Measurements from ENCODE around the gene MIPEP. TPM values are rescaled to one million over a fixed set of nuclear protein-coding genes. Genes with fewer than 3 reads are reported as not detected.
A peak's percentile ranks its signal among the peaks of the same experiment; 100 is the strongest.

Gene MIPEP
- total RNA-seq (1 to 10 TPM; 8.9 to 9.1 TPM), polyA plus RNA-seq (1 to 10 TPM; 3.6 to 4.1 TPM)
- long read RNA-seq, donor 1, transcript MIPEP-201 (19 exons, 2,400 nt), result major isoform, 28 of 38 reads
- long read RNA-seq, donor 1, partial matches to known transcripts, result 5 of 38 reads
- long read RNA-seq, donor 1, other reads (novel, unspliced or antisense), result 5 of 38 reads
- long read RNA-seq, donor 2, partial matches to known transcripts, result 1 of 5 reads
- long read RNA-seq, donor 2, other reads (novel, unspliced or antisense), result 3 of 5 reads

DNA sequence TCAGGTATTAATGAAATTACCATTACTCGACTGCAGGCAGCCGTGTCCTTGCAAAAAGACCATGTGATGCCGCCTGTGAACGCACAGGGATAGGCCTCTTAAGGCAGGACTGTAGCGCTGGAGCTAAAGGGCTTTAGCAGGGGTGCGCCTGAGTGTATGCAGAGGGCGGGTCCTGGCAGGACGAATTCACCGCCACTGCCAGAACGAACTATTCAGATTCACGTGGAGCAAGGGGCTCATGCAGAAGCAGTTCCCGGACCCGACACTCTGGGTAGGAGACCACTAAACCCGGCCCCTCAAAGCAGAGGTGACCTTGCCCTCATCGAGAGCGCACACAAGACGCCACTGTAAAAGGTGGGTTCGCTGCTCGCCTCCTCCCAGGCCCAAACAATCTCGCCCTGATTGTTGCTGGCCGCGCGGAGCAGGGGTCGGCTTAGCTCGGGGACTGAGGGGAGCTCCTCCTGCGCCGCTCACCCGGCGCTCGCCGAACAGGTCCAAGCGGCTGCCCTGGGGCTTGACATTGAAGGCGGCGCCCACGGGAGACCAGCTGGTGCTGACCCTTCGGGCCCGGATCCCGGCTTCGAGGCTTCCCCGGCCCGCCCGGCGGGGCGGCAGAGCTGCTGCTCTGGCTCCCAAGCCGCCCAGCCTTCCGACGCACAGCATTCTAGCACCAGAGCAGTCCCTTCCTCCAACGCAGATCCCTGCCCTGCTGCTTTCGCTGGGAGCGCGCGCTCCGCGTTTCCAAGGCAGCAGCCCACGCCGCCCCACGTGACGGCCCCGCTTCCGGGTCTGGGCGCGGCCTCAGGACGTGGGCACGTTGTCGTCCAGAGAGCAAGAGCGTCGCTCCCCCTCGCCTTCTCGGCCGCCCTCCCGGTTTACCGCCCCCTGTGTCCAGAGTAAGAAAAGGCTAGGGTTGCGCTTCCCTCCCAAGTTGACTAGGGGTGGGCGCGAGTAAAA lies at the start of gene MIPEP:
Gene MIPEP (minus strand): TSS at position 743 of the 957 bp plus-strand sequence. CDS start 80 bp downstream, at position 663.
- H3K27me3 ChIP-seq (ENCODE audit: control insufficient read depth in 1 of 2, insufficient read depth in 2 of 2, low read length in 1 of 2), result no peaks in the 10 kb centered on the region
- H3K27ac ChIP-seq (ENCODE audit: low read depth in 1 of 2, low read length in 2 of 2), result peak within 1 kb of the TSS in 1 of 2 donors; percentile 43
- H3K4me1 ChIP-seq (ENCODE audit: control insufficient read depth in 1 of 2, insufficient read depth in 2 of 2, low read length in 2 of 2), result no peaks in the 10 kb centered on the region
- no peaks in the 10 kb centered on the region for H3K36me3 ChIP-seq (ENCODE audit: control insufficient read depth in 1 of 2, insufficient read depth in 2 of 2, low read length in 1 of 2)
- peak within 1 kb of the TSS; percentile 56 to 70 for H3K4me3 ChIP-seq (ENCODE audit: low read length in 2 of 2)
- ATAC-seq (ENCODE audit: low FRiP score) (peak; percentile 98), DNase-seq (peak; percentile 96 to 98)
- H3K9me3 ChIP-seq (ENCODE audit: control insufficient read depth, low read length), result no peaks in the 10 kb centered on the region
- 0% methylated on average over 66 to 75 of the region's 75 CpGs for WGBS, 2 donors
- intact Hi-C loops (cut with DNase I), result no loop called here

DNA sequence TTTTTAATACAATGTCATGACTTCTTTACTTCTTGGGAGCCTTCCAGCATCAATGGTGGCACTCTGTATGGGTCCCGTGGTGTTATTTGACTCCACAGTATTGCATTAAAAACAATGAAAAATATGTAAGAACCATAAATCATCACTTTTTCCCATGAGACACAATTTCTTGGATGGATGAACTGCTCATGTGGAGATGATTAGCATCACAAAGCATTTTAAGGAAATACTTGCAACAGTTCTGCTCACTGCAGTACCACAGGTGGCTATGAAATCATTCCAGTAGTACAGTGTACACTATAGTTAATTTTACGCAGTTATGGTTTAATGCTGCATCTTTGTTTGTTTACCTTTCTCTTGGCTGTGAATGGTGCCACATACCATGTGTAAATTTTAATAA lies 45.3 kb upstream of the MIPEP start:
- WGBS, 2 donors, result 53 to 57% methylated on average over 2 of the region's 2 CpGs
- no peak for ATAC-seq (ENCODE audit: low FRiP score)

DNA sequence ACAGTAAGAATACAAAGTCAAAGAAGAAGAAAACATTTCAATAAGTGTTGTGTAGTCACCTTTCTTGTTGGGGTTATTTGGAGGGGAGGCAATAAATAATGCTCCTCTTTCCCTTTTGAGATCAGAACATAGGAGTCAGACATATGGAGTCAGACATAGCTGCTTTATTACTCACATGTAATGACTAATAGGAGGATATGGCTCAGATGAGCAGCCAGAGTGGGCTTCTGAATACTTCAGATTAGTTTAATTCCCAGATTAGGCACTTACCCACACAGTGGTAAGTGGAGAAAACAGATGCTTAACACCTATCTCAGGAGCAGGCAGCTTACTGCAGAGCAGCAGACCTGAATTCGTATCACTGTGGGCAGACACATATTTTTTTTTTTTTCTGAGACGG lies 39.8 kb upstream of the MIPEP start:
- DNase-seq (no peak), ATAC-seq (ENCODE audit: low FRiP score) (no peak)
- no peaks in the 10 kb centered on the region for H3K4me1 ChIP-seq (ENCODE audit: control insufficient read depth in 1 of 2, insufficient read depth in 2 of 2, low read length in 2 of 2)
- no peak overlapping the region for H3K27ac ChIP-seq (ENCODE audit: low read depth in 1 of 2, low read length in 2 of 2)
- 84 to 87% methylated on average over 2 of the region's 2 CpGs for WGBS, 2 donors
- no peaks in the 10 kb centered on the region for H3K36me3 ChIP-seq (ENCODE audit: control insufficient read depth in 1 of 2, insufficient read depth in 2 of 2, low read length in 1 of 2)
- no peak overlapping the region for H3K4me3 ChIP-seq (ENCODE audit: low read length in 2 of 2)
- intact Hi-C loops (cut with DNase I), result loop anchor here in 1 of 2 donors (10.0 kb wide), 1 partner anchor 296 kb away; no protein-coding TSS in a partner anchor
- no peaks in the 10 kb centered on the region for H3K27me3 ChIP-seq (ENCODE audit: control insufficient read depth in 1 of 2, insufficient read depth in 2 of 2, low read length in 1 of 2)
- no peaks in the 10 kb centered on the region for H3K9me3 ChIP-seq (ENCODE audit: control insufficient read depth, low read length)

More for the DNA sequence above, 45.3 kb upstream of the MIPEP start:
- H3K36me3 ChIP-seq (ENCODE audit: control insufficient read depth in 1 of 2, insufficient read depth in 2 of 2, low read length in 1 of 2), result no peaks in the 10 kb centered on the region
- H3K27ac ChIP-seq (ENCODE audit: low read depth in 1 of 2, low read length in 2 of 2), result no peak overlapping the region
- no peaks in the 10 kb centered on the region for H3K4me1 ChIP-seq (ENCODE audit: control insufficient read depth in 1 of 2, insufficient read depth in 2 of 2, low read length in 2 of 2)
- H3K4me3 ChIP-seq (ENCODE audit: low read length in 2 of 2), result no peak overlapping the region
- intact Hi-C loops (cut with DNase I), result no loop called here
- DNase-seq, result no peak
- peaks cover 3% of the 10 kb centered on the region for H3K9me3 ChIP-seq (ENCODE audit: control insufficient read depth, low read length)
- peaks cover 0 to 3% of the 10 kb centered on the region in 2 donors for H3K27me3 ChIP-seq (ENCODE audit: control insufficient read depth in 1 of 2, insufficient read depth in 2 of 2, low read length in 1 of 2)

DNA sequence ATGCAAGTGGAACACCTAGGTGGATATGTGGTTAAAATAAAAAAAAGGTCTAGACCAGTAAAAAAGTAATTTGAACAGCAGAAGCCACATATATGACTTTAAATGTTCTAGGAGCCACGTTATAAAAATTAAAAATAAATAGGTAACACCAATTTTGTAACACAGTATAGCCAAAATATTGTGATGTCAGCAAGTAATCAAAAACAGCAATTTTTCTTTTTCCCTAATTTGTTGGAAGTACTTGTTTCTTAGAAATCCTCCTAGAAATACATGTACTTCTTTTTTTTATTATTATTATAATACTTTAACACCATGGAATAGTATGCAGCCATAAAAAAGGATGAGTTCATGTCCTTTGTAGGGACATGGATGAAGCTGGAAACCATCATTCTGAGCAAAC lies 33.8 kb upstream of the MIPEP start:
- intact Hi-C loops (cut with DNase I), result loop anchor here (5.0 to 10.0 kb wide), 2 partner anchors 299 to 302 kb away; no protein-coding TSS in a partner anchor
- Histone ChIP-seq H3K4me3 (ENCODE audit: low read length in 2 of 2) (no peak overlapping the region), H3K27me3 (ENCODE audit: control insufficient read depth in 1 of 2, insufficient read depth in 2 of 2, low read length in 1 of 2) (no peaks in the 10 kb centered on the region), H3K4me1 (ENCODE audit: control insufficient read depth in 1 of 2, insufficient read depth in 2 of 2, low read length in 2 of 2) (no peaks in the 10 kb centered on the region), H3K9me3 (ENCODE audit: control insufficient read depth, low read length) (no peaks in the 10 kb centered on the region), H3K36me3 (ENCODE audit: control insufficient read depth in 1 of 2, insufficient read depth in 2 of 2, low read length in 1 of 2) (no peaks in the 10 kb centered on the region), H3K27ac (ENCODE audit: low read depth in 1 of 2, low read length in 2 of 2) (no peak overlapping the region)
- ATAC-seq (ENCODE audit: low FRiP score) (no peak), DNase-seq (no peak)
- 50 to 52% methylated on average over 1 of the region's 1 CpG for WGBS, 2 donors

DNA sequence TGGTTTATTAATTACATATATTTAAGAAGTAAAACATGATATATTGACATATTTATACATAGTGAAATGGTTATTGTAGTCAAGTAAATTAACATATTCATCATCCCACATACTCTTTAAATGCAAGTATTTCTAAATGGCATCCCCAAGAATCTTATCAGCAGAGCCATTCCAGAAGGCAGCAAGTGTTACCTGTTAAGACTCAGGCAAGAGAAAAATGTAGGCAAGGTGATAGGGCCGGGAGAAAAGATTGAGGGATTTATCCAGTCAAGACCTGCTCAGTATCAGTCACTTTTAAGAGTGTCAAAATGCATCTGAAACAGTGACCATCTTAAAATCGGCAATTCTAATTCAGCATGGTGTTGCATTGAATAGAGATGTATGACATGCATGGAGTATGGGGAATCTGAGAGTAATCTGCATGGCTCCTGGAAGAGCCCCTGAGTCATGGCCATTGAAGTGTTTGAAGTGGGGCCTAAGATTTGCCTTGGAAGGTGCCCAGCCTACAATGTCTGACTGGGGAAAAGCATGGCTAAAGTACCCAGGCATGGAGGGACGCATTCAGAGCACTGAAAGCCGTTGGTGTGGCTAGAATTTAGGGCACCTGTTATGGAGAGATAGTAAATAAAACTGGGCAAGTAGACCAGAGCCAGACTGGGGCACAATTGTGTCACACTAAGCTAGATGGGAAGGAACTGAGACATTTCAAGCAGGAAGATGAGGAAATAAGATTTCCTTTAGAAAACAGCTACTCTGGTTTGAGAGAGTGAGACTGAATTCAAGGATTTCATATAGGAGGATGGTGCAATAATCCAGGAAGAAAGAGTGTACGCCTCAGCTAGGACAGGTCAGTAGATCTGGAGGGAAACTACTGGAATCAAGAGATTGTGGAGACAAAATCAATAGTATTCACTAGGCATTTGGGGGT lies 33.1 kb upstream of the MIPEP start:
- H3K4me1 ChIP-seq (ENCODE audit: control insufficient read depth in 1 of 2, insufficient read depth in 2 of 2, low read length in 2 of 2), result no peaks in the 10 kb centered on the region
- ATAC-seq (ENCODE audit: low FRiP score), result no peak

DNA sequence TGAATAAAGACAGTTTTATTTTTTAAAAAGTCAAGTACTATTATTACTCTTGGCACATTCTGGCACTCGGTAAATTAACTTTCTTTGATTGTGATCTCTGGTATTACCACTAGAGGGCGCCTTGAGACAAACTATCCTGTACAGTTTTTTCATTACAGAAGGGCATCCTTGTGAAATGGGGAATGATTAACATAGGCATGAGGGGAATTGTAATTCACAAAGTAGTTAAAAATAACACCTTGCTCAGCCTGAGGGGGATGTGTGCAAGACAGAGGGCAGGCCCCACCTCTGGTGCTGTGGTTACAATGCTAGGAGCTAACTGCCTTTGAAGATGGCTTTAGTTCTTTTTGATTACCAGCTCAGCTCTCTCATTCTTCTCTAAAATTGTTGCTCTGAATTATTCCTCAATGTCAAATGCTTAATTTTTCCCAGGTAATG lies 32.3 kb upstream of the MIPEP start:
- H3K4me3 ChIP-seq (ENCODE audit: low read length in 2 of 2), result no peak overlapping the region
- ATAC-seq (ENCODE audit: low FRiP score) (no peak), DNase-seq (no peak)
- WGBS, 2 donors, result 11 to 14% methylated on average over 2 of the region's 2 CpGs
- H3K9me3 ChIP-seq (ENCODE audit: control insufficient read depth, low read length), result no peaks in the 10 kb centered on the region
- H3K27ac ChIP-seq (ENCODE audit: low read depth in 1 of 2, low read length in 2 of 2), result no peak overlapping the region
- no peaks in the 10 kb centered on the region for H3K36me3 ChIP-seq (ENCODE audit: control insufficient read depth in 1 of 2, insufficient read depth in 2 of 2, low read length in 1 of 2)
- H3K27me3 ChIP-seq (ENCODE audit: control insufficient read depth in 1 of 2, insufficient read depth in 2 of 2, low read length in 1 of 2), result no peaks in the 10 kb centered on the region
- intact Hi-C loops (cut with DNase I), result loop anchor here (5.0 to 10.0 kb wide), 2 partner anchors 301 to 303 kb away; no protein-coding TSS in a partner anchor
- no peaks in the 10 kb centered on the region for H3K4me1 ChIP-seq (ENCODE audit: control insufficient read depth in 1 of 2, insufficient read depth in 2 of 2, low read length in 2 of 2)

More for the DNA sequence above, 33.1 kb upstream of the MIPEP start:
- 80 to 83% methylated on average over 5 of the region's 5 CpGs for WGBS, 2 donors
- DNase-seq, result no peak
- H3K27ac ChIP-seq (ENCODE audit: low read depth in 1 of 2, low read length in 2 of 2), result no peak overlapping the region
- H3K9me3 ChIP-seq (ENCODE audit: control insufficient read depth, low read length), result no peaks in the 10 kb centered on the region
- no peaks in the 10 kb centered on the region for H3K36me3 ChIP-seq (ENCODE audit: control insufficient read depth in 1 of 2, insufficient read depth in 2 of 2, low read length in 1 of 2)
- no peaks in the 10 kb centered on the region for H3K27me3 ChIP-seq (ENCODE audit: control insufficient read depth in 1 of 2, insufficient read depth in 2 of 2, low read length in 1 of 2)
- intact Hi-C loops (cut with DNase I), result loop anchor here (5.0 to 10.0 kb wide), 2 partner anchors 300 to 303 kb away; no protein-coding TSS in a partner anchor
- H3K4me3 ChIP-seq (ENCODE audit: low read length in 2 of 2), result no peak overlapping the region

DNA sequence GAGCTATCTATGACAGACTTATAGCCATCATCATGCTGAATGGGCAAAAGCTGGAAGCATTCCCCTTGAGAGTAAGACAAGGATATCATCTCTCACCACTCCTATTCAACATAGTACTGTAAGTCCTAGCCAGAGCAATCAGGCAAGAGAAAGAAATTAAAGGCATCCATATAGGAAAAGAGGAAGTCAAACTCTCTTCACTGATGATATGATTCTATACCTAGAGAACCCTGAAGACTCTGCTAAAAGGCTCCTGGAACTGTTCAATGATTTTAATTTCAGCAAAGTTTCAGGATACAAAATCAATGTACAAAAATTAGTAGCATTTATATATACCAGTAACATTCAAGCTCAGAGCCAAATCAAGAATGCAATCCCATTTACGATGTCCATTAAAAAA lies 29.8 kb upstream of the MIPEP start:
- Histone ChIP-seq H3K9me3 (ENCODE audit: control insufficient read depth, low read length) (no peaks in the 10 kb centered on the region), H3K27me3 (ENCODE audit: control insufficient read depth in 1 of 2, insufficient read depth in 2 of 2, low read length in 1 of 2) (no peaks in the 10 kb centered on the region), H3K27ac (ENCODE audit: low read depth in 1 of 2, low read length in 2 of 2) (no peak overlapping the region), H3K4me3 (ENCODE audit: low read length in 2 of 2) (no peak overlapping the region), H3K36me3 (ENCODE audit: control insufficient read depth in 1 of 2, insufficient read depth in 2 of 2, low read length in 1 of 2) (no peaks in the 10 kb centered on the region), H3K4me1 (ENCODE audit: control insufficient read depth in 1 of 2, insufficient read depth in 2 of 2, low read length in 2 of 2) (no peaks in the 10 kb centered on the region)
- ATAC-seq (ENCODE audit: low FRiP score), result no peak
- DNase-seq, result no peak
- intact Hi-C loops (cut with DNase I), result no loop called here
- WGBS, 2 donors, result 86 to 95% methylated on average over 1 of the region's 1 CpG

DNA sequence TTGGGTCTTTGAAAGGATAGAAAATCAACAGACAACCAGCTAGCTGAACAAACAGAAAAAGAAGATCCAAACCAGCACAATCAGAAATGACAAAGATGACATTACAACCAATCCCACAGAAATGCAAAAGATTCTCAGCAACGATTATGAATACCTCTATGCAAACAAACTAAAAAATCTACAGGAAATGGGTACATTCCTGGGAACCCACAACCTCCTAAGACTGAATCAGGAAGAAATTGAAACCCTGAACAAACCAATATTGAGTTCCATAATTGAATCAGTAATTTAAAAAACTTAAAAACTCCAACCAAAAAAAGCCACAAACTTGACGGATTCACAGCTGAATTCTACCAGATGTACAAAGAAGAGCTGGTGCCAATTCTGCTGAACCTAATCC lies 29.0 kb upstream of the MIPEP start:
- Histone ChIP-seq H3K4me3 (ENCODE audit: low read length in 2 of 2) (no peak overlapping the region), H3K9me3 (ENCODE audit: control insufficient read depth, low read length) (no peaks in the 10 kb centered on the region), H3K36me3 (ENCODE audit: control insufficient read depth in 1 of 2, insufficient read depth in 2 of 2, low read length in 1 of 2) (no peaks in the 10 kb centered on the region), H3K4me1 (ENCODE audit: control insufficient read depth in 1 of 2, insufficient read depth in 2 of 2, low read length in 2 of 2) (no peaks in the 10 kb centered on the region), H3K27ac (ENCODE audit: low read depth in 1 of 2, low read length in 2 of 2) (no peak overlapping the region), H3K27me3 (ENCODE audit: control insufficient read depth in 1 of 2, insufficient read depth in 2 of 2, low read length in 1 of 2) (no peaks in the 10 kb centered on the region)
- no peak for DNase-seq
- intact Hi-C loops (cut with DNase I), result no loop called here
- WGBS, 2 donors, result 67 to 75% methylated on average over 2 of the region's 2 CpGs
- no peak for ATAC-seq (ENCODE audit: low FRiP score)
